Activated T-cell treated with anti-CD3 and anti-CD28 coated beads for 48 hours (primary cell): ENCODE results near the gene PTPN2.
A peak's percentile ranks its signal among the peaks of the same experiment; 100 is the strongest.

ENCODE experiments used
- DNase-seq: peaks from one replicate; pipeline ENCODE4 v3.0.0-alpha.2; 2020; ENCODE audit warnings: low read depth

The PTPN2 gene

GRCh38 chr18:12857991-12858544 is 26.0 kb downstream of the PTPN2 start:
- DNase-seq, result no peak

- peak; percentile 31 for DNase-seq
Observed at GRCh38 chr18:12857215-12857905, 26.7 kb downstream of the PTPN2 start.

GRCh38 chr18:12855916-12856315 is 28.1 kb downstream of the PTPN2 start:
- DNase-seq, result no peak

GRCh38 chr18:12852566-12853315 is 31.3 kb downstream of the PTPN2 start:
- no peak for DNase-seq

GRCh38 chr18:12851716-12852115 is 32.3 kb downstream of the PTPN2 start:
- no peak for DNase-seq

- DNase-seq, result no peak
Observed at GRCh38 chr18:12849548-12849947, 34.5 kb downstream of the PTPN2 start.

GRCh38 chr18:12848405-12848804 is 35.6 kb downstream of the PTPN2 start:
- no peak for DNase-seq

- DNase-seq, result no peak
Observed at GRCh38 chr18:12844391-12844790, 39.6 kb downstream of the PTPN2 start.

- DNase-seq, result no peak
Observed at GRCh38 chr18:12843420-12844350, 40.4 kb downstream of the PTPN2 start.

GRCh38 chr18:12842459-12843380 is 41.3 kb downstream of the PTPN2 start:
- DNase-seq, result no peak

GRCh38 chr18:12841070-12841469 is 43.0 kb downstream of the PTPN2 start:
- no peak for DNase-seq

- no peak for DNase-seq
Observed at GRCh38 chr18:12840382-12840781, 43.7 kb downstream of the PTPN2 start.

- DNase-seq, result no peak
Observed at GRCh38 chr18:12839526-12840196, 44.4 kb downstream of the PTPN2 start.

- DNase-seq, result no peak
Observed at GRCh38 chr18:12839057-12839525, 44.9 kb downstream of the PTPN2 start.

GRCh38 chr18:12838178-12838634 is 45.8 kb downstream of the PTPN2 start:
- no peak for DNase-seq

- DNase-seq, result no peak
Observed at GRCh38 chr18:12837747-12838146, 46.3 kb downstream of the PTPN2 start.

- DNase-seq, result no peak
Observed at GRCh38 chr18:12836551-12836950, 47.5 kb downstream of the PTPN2 start.

- DNase-seq, result no peak
Observed at GRCh38 chr18:12828116-12829051, 55.7 kb downstream of the PTPN2 start.

- no peak for DNase-seq
Observed at GRCh38 chr18:12827588-12827987, 56.4 kb downstream of the PTPN2 start.
